Tibial nerve (tissue), 4 donors: ENCODE results near the gene NDUFA6.
"Not testable (repeated sequence)": the region's sequence is repeated elsewhere in the genome, so short reads cannot be mapped to it uniquely, and the experiment has no call there.

Experiments
- CTCF ChIP-seq, 5 experiments: fragments of 200-600 bp in 3 of 5; fragments of 450-650 bp in 2 of 5; sonication (generic) in 3 of 5; IDR thresholded peaks; one replicate each; pipeline ENCODE4 v1.5.1; 2016 to 2019; ENCODE audit warnings: antibody characterized with exemption in 5 of 5, mild to moderate bottlenecking in 3 of 5, moderate library complexity in 2 of 5
- EP300 ChIP-seq, 2 donors: sonication (generic); formaldehyde crosslinking; IDR thresholded peaks; one replicate each; pipeline ENCODE4 v1.6.1; 2017; ENCODE audit warnings: antibody characterized with exemption in 2 of 2, mild to moderate bottlenecking in 1 of 2

- TF ChIP-seq EP300, CTCF (IDR thresholded peaks at IDR 0.05): not testable (repeated sequence)
These were observed 33.0 kb upstream of the NDUFA6 start for GRCh38 chr22:42123529-42123928.
